ENCODE results near the gene NUDT19. TPM values are rescaled to one million over a fixed set of nuclear protein-coding genes. Genes with fewer than 3 reads are reported as not detected.
A peak's percentile ranks its signal among the peaks of the same experiment; 100 is the strongest.
"Not testable (repeated sequence)": the region's sequence is repeated elsewhere in the genome, so short reads cannot be mapped to it uniquely, and the experiment has no call there.

The NUDT19 gene
- total RNA-seq, 4 donors from 2014 or later = 28.8 to 34.8 (median 29.2) TPM

- H3K36me3 ChIP-seq = peaks cover 0 to 30% of the 10 kb centered on the region in 2 donors
- peaks cover 36 to 40% of the 10 kb centered on the region in 2 donors for H3K4me1 ChIP-seq
- H3K27ac ChIP-seq = peak overlapping the region; percentile 88 to 94 (median 94)
- H3K4me3 ChIP-seq = no peak overlapping the region
- DNase-seq (no peak), ATAC-seq (no peak)
- in situ Hi-C loops (cut with MboI; ENCODE audit: low sequenced_read_pairs in 4 of 4) = no loop called here
- no peaks in the 10 kb centered on the region for H3K27me3 ChIP-seq
- H3K9me3 ChIP-seq = no peaks in the 10 kb centered on the region
- intact Hi-C loops (cut with DNase I; ENCODE audit: low total_unique reads) = loop anchor here (5.0 kb wide), 1 partner anchor 39 kb away; the partner anchor contains the start of gene NUDT19
- no peak for TF ChIP-seq POLR2A (IDR thresholded peaks at IDR 0.05)
- TF ChIP-seq CTCF (IDR thresholded peaks at IDR 0.05 in 4 of 5, conservative IDR thresholded peaks at IDR 0.05 in 1 of 5) = no peak
Measured at GRCh38 chr19:32653599-32653915, 38.1 kb upstream of the NUDT19 start.

DNA sequence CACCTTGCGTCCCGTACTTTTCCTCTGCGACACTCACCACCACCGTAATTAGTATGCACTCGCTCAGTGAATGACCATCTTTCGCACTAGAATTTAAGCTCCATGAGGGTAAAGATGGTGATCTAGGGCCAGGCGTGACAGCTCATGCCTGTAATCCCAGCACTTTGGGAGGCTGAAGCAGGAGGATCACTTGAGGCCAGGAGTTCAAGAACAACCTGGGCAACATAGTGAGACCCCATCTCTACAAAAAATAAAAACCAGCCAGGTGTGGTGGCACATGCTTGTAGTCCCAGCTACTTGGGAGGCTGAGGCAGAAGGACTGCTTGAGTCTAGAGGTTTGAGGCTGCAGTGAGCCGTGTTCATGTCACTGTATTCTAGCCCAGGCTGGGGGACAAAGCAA, 35.2 kb upstream of the NUDT19 start:
- H3K4me3 ChIP-seq; H3K9me3 ChIP-seq; intact Hi-C loops (cut with DNase I; ENCODE audit: low total_unique reads); H3K27me3 ChIP-seq; DNase-seq; ATAC-seq; in situ Hi-C loops (cut with MboI; ENCODE audit: low sequenced_read_pairs in 4 of 4): not testable (repeated sequence)
- Histone ChIP-seq H3K4me1 (peaks cover 19 to 27% of the 10 kb centered on the region in 2 donors), H3K36me3 (peaks cover 0 to 21% of the 10 kb centered on the region in 2 donors), H3K27ac (peak overlapping the region in 1 of 4 donors; percentile 94)

DNA sequence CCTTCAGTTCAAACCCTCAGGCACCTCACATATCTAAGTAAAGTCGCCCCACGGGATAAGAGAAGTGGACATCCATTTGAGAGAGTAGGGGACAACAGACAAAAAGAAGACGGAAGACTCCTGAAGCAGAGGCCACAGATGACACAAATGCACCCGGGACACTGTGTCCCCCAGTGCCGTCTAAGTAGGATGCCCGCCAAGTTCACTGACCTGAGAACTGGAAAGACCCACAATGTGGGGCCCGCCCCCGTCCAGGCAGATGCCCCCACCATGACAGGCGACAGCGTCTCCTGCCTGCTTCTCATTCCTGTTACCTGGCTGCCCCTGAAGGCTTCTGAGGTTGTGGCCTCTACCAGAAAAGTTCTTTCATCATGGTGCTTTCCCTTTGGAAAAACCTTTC, 33.5 kb upstream of the NUDT19 start:
- Histone ChIP-seq H3K27me3 (no peaks in the 10 kb centered on the region), H3K36me3 (peaks cover 0 to 21% of the 10 kb centered on the region in 2 donors), H3K4me3 (no peak overlapping the region), H3K4me1 (peaks cover 4 to 13% of the 10 kb centered on the region in 2 donors), H3K27ac (peak overlapping the region; percentile 17 to 61 (median 42)), H3K9me3 (no peaks in the 10 kb centered on the region)
- in situ Hi-C loops (cut with MboI; ENCODE audit: low sequenced_read_pairs in 4 of 4) = no loop called here
- no peak for TF ChIP-seq POLR2A (IDR thresholded peaks at IDR 0.05)
- TF ChIP-seq CTCF (IDR thresholded peaks at IDR 0.05 in 4 of 5, conservative IDR thresholded peaks at IDR 0.05 in 1 of 5) = no peak
- ATAC-seq (no peak), DNase-seq (no peak)
- intact Hi-C loops (cut with DNase I; ENCODE audit: low total_unique reads) = no loop called here

DNA sequence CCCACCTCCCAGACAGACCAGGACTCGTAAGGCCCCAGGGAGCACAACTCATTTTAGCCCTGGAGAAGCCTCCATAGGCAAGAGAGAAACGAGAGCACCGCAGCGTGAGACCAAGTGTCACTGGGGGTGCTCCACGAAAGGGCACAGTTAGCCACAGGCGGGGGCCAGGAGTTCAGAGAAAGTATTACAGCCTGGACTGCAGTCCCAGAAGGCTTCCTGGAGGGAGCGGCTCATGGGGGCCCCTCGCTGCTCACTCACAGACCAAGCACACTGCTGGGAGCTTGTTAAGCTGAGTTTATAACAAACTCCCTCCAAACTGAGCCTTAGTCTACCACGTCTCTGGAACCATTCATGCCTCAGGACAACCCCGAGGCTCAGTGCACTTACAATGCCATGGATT, 33.1 kb upstream of the NUDT19 start:
- Histone ChIP-seq H3K36me3 (peaks cover 0 to 21% of the 10 kb centered on the region in 2 donors), H3K27me3 (no peaks in the 10 kb centered on the region), H3K4me3 (no peak overlapping the region), H3K27ac (peak overlapping the region; percentile 17 to 61 (median 42)), H3K9me3 (no peaks in the 10 kb centered on the region), H3K4me1 (peaks cover 0 to 12% of the 10 kb centered on the region in 2 donors)
- no peak for TF ChIP-seq POLR2A (IDR thresholded peaks at IDR 0.05)
- TF ChIP-seq CTCF (IDR thresholded peaks at IDR 0.05 in 4 of 5, conservative IDR thresholded peaks at IDR 0.05 in 1 of 5) = no peak
- intact Hi-C loops (cut with DNase I; ENCODE audit: low total_unique reads) = no loop called here
- ATAC-seq = no peak
- in situ Hi-C loops (cut with MboI; ENCODE audit: low sequenced_read_pairs in 4 of 4) = no loop called here
- DNase-seq = no peak

DNA sequence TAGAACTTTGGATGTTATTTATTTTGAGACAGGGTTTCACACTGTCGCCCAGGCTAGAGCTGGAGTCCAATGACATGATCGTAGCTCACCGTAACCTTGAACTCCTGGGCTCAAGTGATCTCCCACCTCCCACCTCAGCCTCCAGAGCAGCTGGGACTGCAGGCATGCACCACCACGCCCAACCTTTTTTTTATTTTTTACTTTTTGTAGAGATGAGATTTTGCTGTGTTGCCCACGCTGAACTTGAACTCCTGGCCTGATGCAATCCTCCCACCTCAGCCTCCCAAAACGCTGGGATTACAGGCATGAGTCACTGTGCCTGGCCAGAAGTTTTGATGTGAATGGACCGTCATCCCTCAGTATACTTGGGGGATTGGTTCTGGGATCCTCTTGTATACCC, 30.3 kb upstream of the NUDT19 start:
- Histone ChIP-seq H3K4me3 (no peak overlapping the region), H3K27me3 (no peaks in the 10 kb centered on the region), H3K27ac (peak overlapping the region; percentile 26 to 61 (median 46)), H3K36me3 (peaks cover 0 to 10% of the 10 kb centered on the region in 2 donors), H3K4me1 (peaks cover 6 to 19% of the 10 kb centered on the region in 2 donors), H3K9me3 (no peaks in the 10 kb centered on the region)
- in situ Hi-C loops (cut with MboI; ENCODE audit: low sequenced_read_pairs in 4 of 4) (no loop called here), intact Hi-C loops (cut with DNase I; ENCODE audit: low total_unique reads) (no loop called here)
- no peak for ATAC-seq
- no peak for TF ChIP-seq CTCF (IDR thresholded peaks at IDR 0.05 in 4 of 5, conservative IDR thresholded peaks at IDR 0.05 in 1 of 5)
- TF ChIP-seq POLR2A (IDR thresholded peaks at IDR 0.05) = no peak
- DNase-seq = no peak
